Inferior parietal cortex (tissue), 1 donor: ENCODE measurements around the gene ZSWIM7.
"Not testable (repeated sequence)": the region's sequence is repeated elsewhere in the genome, so short reads cannot be mapped to it uniquely, and the experiment has no call there.

Source experiments
- DNase-seq: peaks from one replicate; pipeline ENCODE4 v3.0.0-alpha.2; 2016; ENCODE audit errors: extremely low spot score

The ZSWIM7 gene

DNA sequence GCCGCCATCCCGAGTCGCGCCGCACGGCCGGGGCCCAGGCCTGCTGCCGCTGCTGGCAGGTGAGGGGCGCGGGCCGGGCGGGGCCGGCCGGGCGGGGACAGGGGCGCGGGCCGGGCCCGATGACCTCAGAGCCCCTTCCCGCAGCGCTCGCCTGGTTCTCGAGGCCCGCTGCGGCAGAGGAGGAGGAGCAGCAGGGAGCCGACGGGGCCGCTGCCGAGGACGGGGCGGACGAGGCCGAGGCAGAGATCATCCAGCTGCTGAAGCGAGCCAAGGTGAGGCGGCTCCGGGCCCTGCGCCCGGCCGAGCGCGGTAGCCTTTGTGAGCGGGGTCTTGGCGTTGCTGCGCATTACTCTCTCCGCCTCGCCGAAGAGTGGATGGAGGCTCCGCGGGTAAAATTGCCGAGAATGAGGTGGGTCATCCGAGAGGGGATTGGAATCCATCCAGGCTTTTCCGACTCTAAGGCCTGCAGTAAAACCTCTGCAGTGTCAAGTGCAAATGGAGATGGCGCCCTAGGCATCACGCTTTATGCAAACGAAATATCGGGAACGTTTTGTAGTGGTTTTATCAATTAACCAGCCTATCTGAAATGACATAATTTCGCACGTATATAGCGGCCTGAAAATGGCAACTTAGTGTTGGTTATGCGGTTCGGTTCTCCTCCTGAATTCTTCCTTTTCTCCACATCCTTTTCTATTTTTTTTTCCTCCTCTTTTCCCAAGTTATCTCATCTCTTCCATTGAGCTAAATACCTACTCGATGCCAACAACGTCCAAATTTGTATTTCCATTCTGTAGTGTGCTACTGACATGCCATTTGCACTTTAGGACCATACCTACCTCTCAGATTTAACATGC, 697 bp upstream of the ZSWIM7 start:
- DNase-seq = peak; percentile 34

DNA sequence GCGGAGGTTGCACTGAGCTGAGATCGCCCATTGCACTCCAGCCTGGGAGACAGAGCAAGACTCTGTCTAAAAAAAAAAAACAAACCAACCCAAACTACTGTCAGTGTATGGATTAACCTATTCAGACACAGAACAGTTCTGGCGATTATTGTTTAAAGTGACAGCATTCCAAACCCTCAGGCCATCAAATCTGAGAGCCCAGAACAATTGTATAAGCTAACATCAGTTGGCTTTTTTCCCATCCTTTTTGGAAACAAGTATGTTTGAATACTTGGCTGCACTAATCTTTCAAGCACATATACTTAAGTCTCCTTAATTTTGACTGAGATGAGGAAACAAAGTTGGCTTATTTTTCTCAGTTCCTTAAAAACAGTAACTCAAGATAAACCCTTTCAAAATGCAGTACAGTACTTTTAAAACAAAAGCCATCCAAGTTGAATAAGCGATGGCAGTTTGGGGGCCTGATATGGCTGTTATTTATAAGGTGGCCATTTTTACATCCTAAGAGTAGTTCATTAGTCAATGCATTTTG, 1.4 kb downstream of the ZSWIM7 start:
- no peak for DNase-seq

DNA sequence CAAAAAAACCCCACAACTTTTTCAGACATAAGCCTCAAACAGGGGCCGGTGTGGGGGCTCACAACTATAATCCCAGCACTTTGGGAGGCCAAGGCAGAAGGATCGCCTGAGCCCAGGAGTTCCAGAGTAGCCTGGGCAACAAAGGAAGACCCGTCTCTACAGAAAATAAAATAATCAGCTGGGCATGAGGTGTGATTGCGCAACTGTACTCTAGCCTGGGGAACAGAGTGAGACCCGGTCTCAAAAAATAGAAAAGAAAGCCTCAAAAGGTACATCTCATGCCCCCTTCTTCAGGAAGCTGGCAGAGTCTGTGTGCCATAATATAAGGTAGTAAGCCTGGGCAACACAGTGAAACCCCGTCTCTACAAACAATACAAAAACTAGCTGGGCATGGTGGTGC, 3.2 kb downstream of the ZSWIM7 start:
- no peak for DNase-seq

DNA sequence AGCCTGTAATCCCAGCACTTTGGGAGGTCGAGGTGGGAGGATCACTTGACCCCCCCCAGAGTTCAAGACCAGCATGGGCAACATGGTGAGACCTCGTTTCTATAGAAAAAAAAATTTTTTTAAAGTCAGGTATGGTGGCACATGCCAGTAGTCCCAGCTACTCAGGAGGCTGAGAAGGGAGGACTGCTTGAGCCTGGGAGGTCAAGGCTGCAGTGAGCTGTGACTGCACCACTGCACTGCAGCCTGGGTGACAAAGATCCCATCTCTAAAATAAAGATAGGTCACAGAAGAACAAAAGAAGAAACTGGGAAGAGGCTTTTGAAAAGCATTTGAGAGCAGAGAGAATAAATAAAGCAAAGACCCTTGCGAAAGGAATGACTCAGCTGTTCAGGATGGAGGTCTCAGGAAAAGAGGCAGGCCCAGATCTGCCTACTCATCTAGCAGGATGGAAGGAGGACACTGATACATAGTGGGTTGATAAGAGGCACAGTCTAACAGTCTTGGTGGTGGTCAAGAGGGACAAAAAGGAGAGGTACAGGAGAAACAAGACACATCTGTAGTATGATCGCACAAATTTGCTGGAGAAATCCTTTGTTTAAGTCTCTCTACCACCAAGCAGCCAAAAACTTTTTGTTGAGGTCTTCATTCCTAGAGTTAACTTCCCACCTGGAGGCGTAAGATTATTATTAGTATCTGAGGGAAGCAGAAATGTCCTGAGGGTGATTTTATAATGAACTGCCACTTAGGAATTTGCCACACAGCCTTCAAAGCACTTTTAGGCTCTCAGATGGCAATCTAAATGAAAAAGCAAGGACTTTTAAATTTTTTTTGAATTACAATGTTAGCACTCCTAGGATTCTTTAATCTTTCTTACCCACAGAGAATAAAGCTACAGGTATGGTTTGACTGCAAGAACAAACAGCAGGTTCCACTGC, 17.6 kb downstream of the ZSWIM7 start:
- no peak for DNase-seq

- DNase-seq = no peak
Observed at GRCh38 chr17:15981208-15981607, 18.3 kb downstream of the ZSWIM7 start.

- DNase-seq = not testable (repeated sequence)
Observed at GRCh38 chr17:15979013-15979412, 20.5 kb downstream of the ZSWIM7 start.

DNA sequence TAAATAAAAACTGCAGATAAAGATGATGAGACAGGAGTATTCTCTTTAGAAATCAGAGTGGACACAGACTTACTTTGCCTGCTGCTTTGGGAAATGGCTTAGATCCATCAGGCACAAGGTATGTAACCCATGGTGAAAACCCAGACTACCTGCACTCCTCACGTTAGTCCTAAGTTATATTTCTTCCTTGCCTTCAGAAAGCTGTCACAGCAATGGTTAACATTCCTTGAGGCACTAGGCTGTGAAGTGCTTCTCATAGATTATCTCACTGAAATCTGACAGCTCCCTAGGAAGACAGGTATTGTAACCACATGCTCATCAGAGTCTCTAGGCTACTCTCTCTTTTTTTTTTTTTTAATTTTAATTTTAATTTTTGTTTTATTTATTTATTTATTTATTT, 20.9 kb downstream of the ZSWIM7 start:
- DNase-seq = no peak

DNA sequence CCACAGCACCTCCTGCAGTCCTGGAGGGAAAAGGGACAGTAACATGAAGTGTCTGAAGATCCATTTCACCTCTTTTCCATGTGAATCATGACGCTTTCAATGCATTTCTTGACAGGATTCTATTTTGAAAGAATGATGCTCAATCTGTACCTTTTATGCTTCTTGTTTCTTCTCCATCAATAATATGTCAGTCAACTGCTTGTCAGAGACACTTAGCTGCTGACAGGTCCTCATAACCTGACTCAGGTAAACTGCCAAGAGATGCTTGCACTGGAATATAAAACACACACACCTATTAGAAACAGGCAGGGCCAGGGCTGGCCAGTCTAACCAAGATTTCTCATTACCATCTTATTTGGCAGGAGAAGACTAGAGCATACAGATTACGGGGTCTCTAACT, 21.6 kb downstream of the ZSWIM7 start:
- no peak for DNase-seq

GRCh38 chr17:15973834-15974233, 25.7 kb downstream of the ZSWIM7 start:
- no peak for DNase-seq

DNA sequence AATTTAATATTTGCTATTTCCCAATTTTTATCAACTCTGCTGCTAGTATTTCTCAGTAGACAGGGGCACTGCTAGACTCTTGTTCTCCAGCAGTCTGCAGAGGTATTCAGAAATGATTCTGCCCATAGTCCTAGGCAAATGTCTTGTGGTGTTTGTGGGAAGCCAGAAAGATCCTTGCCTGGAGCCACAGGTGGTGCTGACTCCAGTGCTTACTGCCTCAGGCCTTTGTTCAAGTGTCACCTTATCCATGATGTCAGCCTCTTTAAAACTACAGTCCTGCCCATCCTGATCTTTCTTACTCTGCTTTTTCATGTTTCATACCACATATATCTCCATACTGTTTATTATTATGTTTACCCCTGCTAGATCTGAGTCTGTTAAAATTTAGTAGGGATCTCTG, 26.5 kb downstream of the ZSWIM7 start:
- no peak for DNase-seq

DNA sequence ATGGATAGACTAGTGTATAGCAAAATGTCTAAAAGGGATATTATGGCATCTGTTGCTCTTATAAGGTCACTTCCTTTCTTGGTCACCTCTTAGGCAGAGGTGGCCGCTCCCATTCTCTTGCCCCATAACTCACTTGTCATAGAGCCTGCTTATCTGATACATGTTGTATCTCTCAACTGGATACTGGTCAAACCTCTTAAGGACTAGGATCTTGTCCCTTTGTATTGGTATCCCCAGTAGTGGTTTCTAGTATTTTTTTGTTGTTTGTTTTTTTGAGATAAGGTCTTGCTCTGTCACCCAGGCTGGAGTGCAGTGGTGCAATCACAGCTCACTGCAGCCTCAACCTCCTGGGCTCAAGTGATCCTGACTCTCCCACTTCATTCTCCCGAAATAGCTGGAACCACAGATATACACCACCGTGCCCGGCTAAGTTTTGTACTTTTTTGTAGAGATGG, 27.0 kb downstream of the ZSWIM7 start:
- DNase-seq = no peak

- no peak for DNase-seq
Observed at GRCh38 chr17:15971882-15972281, 27.6 kb downstream of the ZSWIM7 start.

- no peak for DNase-seq
Observed at GRCh38 chr17:15971098-15971678, 28.3 kb downstream of the ZSWIM7 start.

- DNase-seq = no peak
Observed at GRCh38 chr17:15970500-15970899, 29.0 kb downstream of the ZSWIM7 start.

DNA sequence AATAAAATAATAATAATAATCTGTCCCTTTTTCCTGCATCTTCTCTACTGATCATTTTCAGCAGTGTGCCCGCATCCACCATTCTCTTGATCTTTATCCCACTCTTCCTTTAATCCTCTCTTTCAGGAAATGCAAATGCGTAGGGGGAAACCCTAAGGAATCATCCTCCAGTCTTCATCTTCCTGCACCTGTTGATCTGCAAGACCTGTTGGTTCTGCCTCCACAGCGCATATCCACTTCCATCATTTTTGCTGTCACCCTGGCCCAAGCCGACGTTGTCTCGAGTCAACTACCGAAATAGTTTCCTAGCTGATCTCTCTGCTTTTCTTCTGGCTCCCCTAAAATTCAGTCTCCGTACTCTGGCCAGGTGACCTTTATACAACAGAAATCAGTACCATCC, 30.0 kb downstream of the ZSWIM7 start:
- no peak for DNase-seq

GRCh38 chr17:15967706-15968399, 31.7 kb downstream of the ZSWIM7 start:
- DNase-seq = no peak

DNA sequence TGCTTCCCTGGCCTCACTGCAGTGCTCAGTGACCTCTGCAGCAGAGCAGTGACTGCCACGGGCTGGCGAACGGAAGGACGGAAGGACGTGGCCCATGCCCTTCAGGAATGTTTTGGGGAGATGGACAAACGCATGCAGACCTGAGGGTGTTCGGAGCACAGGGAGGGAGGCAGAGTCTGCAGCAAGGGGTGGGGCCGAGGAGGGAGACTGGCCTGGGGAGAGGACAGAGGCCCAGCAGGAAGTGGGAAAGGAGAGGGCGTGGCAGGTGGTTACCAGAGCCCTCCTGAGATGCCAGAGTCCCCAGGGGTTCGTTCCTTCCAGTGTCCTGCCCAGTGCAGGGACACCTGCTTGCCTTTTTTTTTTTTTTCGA, 32.6 kb downstream of the ZSWIM7 start:
- DNase-seq = no peak

DNA sequence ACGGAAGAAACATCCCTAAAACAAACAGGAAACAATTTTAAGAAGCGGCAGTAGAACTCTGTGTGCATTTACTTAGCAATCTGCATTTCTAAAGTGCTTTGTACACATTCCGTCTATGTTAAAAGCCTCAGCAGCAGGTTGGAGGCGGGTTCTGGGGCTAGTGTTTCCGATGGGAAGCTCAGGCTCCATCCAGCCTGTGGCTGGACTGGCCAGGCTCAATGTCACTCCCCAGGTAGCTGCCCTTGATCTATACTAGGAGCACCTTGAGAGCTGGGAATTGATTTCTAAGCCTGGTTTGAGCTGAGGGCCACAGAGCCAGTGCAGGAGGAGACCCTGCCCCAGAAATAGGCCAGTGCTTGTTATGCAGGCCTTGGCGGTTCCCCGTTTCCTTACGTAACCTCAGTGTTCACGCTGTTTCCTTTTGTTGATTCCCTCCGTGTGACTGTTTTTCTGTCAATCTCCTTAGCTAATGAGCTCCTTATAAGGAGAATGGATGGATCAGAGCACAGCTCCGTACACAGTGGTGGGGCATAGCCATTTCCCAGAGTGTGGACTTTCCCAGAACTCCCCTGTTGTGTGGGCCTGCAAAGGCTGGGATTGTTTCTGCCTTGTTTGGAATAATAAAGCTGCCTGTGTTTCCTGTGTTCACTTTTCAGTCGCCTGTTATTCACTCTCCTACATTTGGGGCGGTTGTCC, 33.2 kb downstream of the ZSWIM7 start:
- DNase-seq = no peak

DNA sequence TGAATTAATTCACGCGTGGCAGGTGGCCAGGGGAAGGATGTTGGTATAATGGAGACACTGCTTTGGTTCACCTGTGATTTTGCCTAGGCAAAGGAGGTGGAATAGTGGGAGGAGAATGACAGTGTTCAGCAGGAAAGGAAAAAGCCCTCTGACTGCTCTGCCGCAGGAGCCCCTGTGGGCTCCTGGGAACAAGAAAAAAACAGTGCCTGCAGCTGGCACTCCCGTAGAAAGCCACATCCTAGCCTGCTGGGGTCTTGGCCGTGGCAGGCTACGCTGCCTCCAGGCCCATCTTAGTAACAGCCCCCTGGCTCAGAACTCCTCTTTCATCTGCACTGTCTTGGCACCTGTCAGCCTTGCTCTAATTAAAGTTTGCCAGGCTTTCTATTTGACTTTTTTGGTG, 34.0 kb downstream of the ZSWIM7 start:
- DNase-seq = no peak

DNA sequence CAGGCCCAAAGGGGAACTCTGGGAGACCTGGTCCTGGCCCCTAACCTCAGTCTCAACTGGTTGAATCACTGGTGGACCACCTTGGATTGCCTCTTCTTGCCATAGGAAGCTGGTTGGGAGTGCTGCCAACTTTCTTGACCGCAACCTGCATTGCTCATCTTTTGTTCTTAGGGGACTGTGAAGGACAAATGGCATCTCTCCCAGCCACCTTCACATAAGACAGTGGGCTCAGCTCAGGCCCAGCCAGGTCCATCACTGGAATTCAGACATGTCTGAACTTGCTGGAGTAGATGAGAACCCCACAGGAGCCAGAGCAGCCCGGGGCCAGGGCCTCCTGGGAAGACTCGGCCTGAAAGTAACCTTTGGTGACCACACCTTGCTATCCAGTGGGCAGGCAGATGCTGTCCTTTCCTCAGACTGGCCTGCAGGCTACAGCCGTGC, 35.8 kb downstream of the ZSWIM7 start:
- no peak for DNase-seq

GRCh38 chr17:15958484-15958854, 41.0 kb downstream of the ZSWIM7 start:
- DNase-seq = no peak
